B cell (primary cell): ENCODE measurements around the gene KIF18A. TPM values are rescaled to one million over a fixed set of nuclear protein-coding genes. Genes with fewer than 3 reads are reported as not detected.
"Not testable (repeated sequence)": the region's sequence is repeated elsewhere in the genome, so short reads cannot be mapped to it uniquely, and the experiment has no call there.

Source experiments
- ATAC-seq: fragments of 200-7000 bp; cut with Tn5 transposase; one replicate; pipeline ENCODE4 v1.10.0; 2021; ENCODE audit warnings: low read depth, mild to moderate bottlenecking, moderate number of reproducible peaks, moderate library complexity
- CTCF ChIA-PET: fragments of 350-600 bp; sonication (Branson Sonifier 250); formaldehyde crosslinking; loops from one replicate; lab custom pipeline; 2021; ENCODE audit warnings: antibody characterized with exemption, inconsistent platforms; lab: Charles Lee
- POLR2A ChIA-PET: fragments of 350-600 bp; sonication (Branson Sonifier 250); formaldehyde crosslinking; loops from one replicate; lab custom pipeline; 2021; ENCODE audit warnings: antibody characterized with exemption; lab: Charles Lee
- DNase-seq: peaks from one replicate; pipeline ENCODE4 v3.0.0; 2013
- H2AFZ ChIP-seq: 2 replicates; pipeline ENCODE4 v1.6.1; 2012; ENCODE audit warnings: mild to moderate bottlenecking, low read depth, low read length; ENCODE audit not compliant: insufficient read depth, poor library complexity, severe bottlenecking
- H3K27ac ChIP-seq, 2 donors: 1 replicate in 1 of 2; 2 replicates in 1 of 2; pipeline ENCODE4 v1.5.1; 2012 to 2013; ENCODE audit warnings: low read length in 2 of 2, mild to moderate bottlenecking in 2 of 2, moderate library complexity in 1 of 2
- H3K27me3 ChIP-seq, 4 experiments: fragments of 200-600 bp in 1 of 4; sonication (generic) in 1 of 4; replicated peaks in 1 of 4; 1 replicate in 2 of 4; 2 replicates in 2 of 4; pipeline versions ENCODE4 v1.6.1 to v1.7.0; 2013 to 2016; ENCODE audit warnings: low read length in 3 of 4, mild to moderate bottlenecking in 2 of 4, mixed read lengths in 1 of 4, moderate library complexity in 1 of 4; ENCODE audit not compliant: insufficient read depth in 4 of 4, control insufficient read depth in 3 of 4; ENCODE audit errors: control extremely low read depth in 1 of 4
- H3K36me3 ChIP-seq, 2 experiments: replicated peaks in 1 of 2; 1 replicate in 1 of 2; 2 replicates in 1 of 2; pipeline versions ENCODE4 v1.6.1 to v1.7.1; 2013; ENCODE audit warnings: low read length in 1 of 2; ENCODE audit not compliant: insufficient read depth in 2 of 2, control insufficient read depth in 1 of 2; ENCODE audit errors: control extremely low read depth in 1 of 2, extremely low read depth in 1 of 2
- H3K4me1 ChIP-seq, 2 donors: fragments of 200-600 bp in 1 of 2; sonication (generic) in 1 of 2; 1 replicate in 1 of 2; 2 replicates in 1 of 2; pipeline versions ENCODE4 v1.5.1 to v1.6.1; 2013 to 2017; ENCODE audit warnings: low read length in 2 of 2; ENCODE audit not compliant: control insufficient read depth in 2 of 2, insufficient read depth in 2 of 2
- H3K4me2 ChIP-seq: replicated peaks from 2 replicates; pipeline ENCODE3; 2012; ENCODE audit warnings: mild to moderate bottlenecking, low read depth, low read length; ENCODE audit not compliant: poor library complexity, severe bottlenecking
- H3K4me3 ChIP-seq, 5 experiments: fragments of 200-600 bp in 1 of 5; sonication (generic) in 1 of 5; 1 replicate in 3 of 5; 2 replicates in 2 of 5; pipeline versions ENCODE4 v1.5.1 to v1.7.0; 2011 to 2016; ENCODE audit warnings: low read length in 4 of 5, mild to moderate bottlenecking in 4 of 5, low read depth in 2 of 5, control low read depth in 1 of 5, moderate library complexity in 1 of 5; ENCODE audit not compliant: insufficient read depth in 1 of 5; ENCODE audit errors: control extremely low read depth in 1 of 5, extremely low read depth in 1 of 5
- H3K79me2 ChIP-seq: fragments of 200-600 bp; sonication (generic); one replicate; pipeline ENCODE4 v1.6.0; 2016; ENCODE audit warnings: low read length; ENCODE audit not compliant: control insufficient read depth, insufficient read depth
- H3K9ac ChIP-seq: fragments of 200-600 bp; sonication (generic); 2 replicates; pipeline ENCODE4 v1.6.1; 2017; ENCODE audit warnings: mild to moderate bottlenecking, low read length, moderate library complexity
- H3K9me3 ChIP-seq, 3 donors: one replicate each; pipeline versions ENCODE4 v1.6.1 to v1.7.1; 2013; ENCODE audit warnings: low read length in 2 of 3; ENCODE audit not compliant: control insufficient read depth in 2 of 3, insufficient read depth in 1 of 3; ENCODE audit errors: control extremely low read depth in 1 of 3
- H4K20me1 ChIP-seq: 2 replicates; pipeline ENCODE4 v1.6.0; 2012; ENCODE audit warnings: mild to moderate bottlenecking, low read length; ENCODE audit not compliant: insufficient read depth, control insufficient read depth, poor library complexity, severe bottlenecking
- H3K27ac Mint-ChIP-seq: one replicate; pipeline ENCODE4 v1.8.0; 2021; ENCODE audit warnings: mixed read lengths
- H3K27me3 Mint-ChIP-seq: one replicate; pipeline ENCODE4 v1.8.0; 2021; ENCODE audit warnings: mixed read lengths
- H3K4me1 Mint-ChIP-seq: one replicate; pipeline ENCODE4 v1.8.0; 2021; ENCODE audit warnings: mixed read lengths
- H3K4me3 Mint-ChIP-seq: one replicate; pipeline ENCODE4 v1.8.0; 2021; ENCODE audit warnings: mixed read lengths
- H3K9me3 Mint-ChIP-seq: one replicate; pipeline ENCODE4 v1.8.0; 2022; ENCODE audit warnings: mixed read lengths; ENCODE audit not compliant: insufficient read depth
- CTCF ChIP-seq: fragments of 200-600 bp; IDR thresholded peaks from one replicate; pipeline ENCODE4 v1.8.0; 2022; ENCODE audit warnings: antibody characterized with exemption, mild to moderate bottlenecking
- EZH2 ChIP-seq: IDR thresholded peaks from 2 replicates; pipeline ENCODE4 v1.6.1; 2012; ENCODE audit warnings: borderline replicate concordance, low read depth, mild to moderate bottlenecking, moderate library complexity, low read length; ENCODE audit not compliant: insufficient read depth, poor library complexity, severe bottlenecking
- WGBS: methylation state at CpG from one replicate; pipeline ENCODE4 v1.1.5; 2013; ENCODE audit warnings: missing lambda C conversion rate; ENCODE audit not compliant: insufficient coverage; 5-methylcytosine and 5-hydroxymethylcytosine counted together
- intact Hi-C: fragments of 100-400 bp; cut with micrococcal nuclease; formaldehyde crosslinking; loops from one replicate; pipeline ENCODE4 v1.10.0; 2022
- polyA plus RNA-seq: library from polyadenylated mRNA; depleted of rRNA; stranded (reverse); fragments of >200 nt; gene quantifications from 2 replicates; pipeline ENCODE4 v1.2.3, GENCODE V29; 2012
- total RNA-seq, 2 donors: library from RNA; stranded (reverse); fragments of 120-200 nt in 1 of 2; gene quantifications; 1 replicate in 1 of 2; 2 replicates in 1 of 2; pipeline versions ENCODE4 v1.2.3 to v1.2.4, GENCODE V29; 2013 to 2022

Gene KIF18A
- total and polyA plus RNA-seq, 2 donors (not counting 1 experiment from before 2014, with no cell fraction given), result 0.84 to 4.1 TPM

GRCh38 chr11:28087192-28087591 is 20.8 kb downstream of the KIF18A start:
- H3K27me3 ChIP-seq, H3K27ac Mint-ChIP-seq, H3K9me3 Mint-ChIP-seq, H3K4me3 Mint-ChIP-seq, H4K20me1 ChIP-seq, H3K9me3 ChIP-seq, POLR2A ChIA-PET, H3K36me3 ChIP-seq, H3K4me3 ChIP-seq, H3K4me1 ChIP-seq, DNase-seq, H2AFZ ChIP-seq, H3K4me2 ChIP-seq, CTCF ChIA-PET, ATAC-seq, intact Hi-C loops, H3K27me3 Mint-ChIP-seq, H3K27ac ChIP-seq, H3K79me2 ChIP-seq, H3K4me1 Mint-ChIP-seq, H3K9ac ChIP-seq: not testable (repeated sequence)
- WGBS, result no CpG with 5 or more reads among the region's 1 CpG

GRCh38 chr11:28086569-28086968 is 21.4 kb downstream of the KIF18A start:
- ChIA-PET CTCF (no interaction called here), POLR2A (no interaction called here)
- H3K27me3 Mint-ChIP-seq, result no peaks in the 10 kb centered on the region
- Histone ChIP-seq H3K27me3 (no peaks in the 10 kb centered on the region), H3K4me3 (no peak overlapping the region), H2AFZ (no peak overlapping the region), H3K27ac (no peak overlapping the region), H3K9ac (no peak overlapping the region), H3K4me2 (no peak overlapping the region), H3K4me1 (no peaks in the 10 kb centered on the region), H4K20me1 (no peaks in the 10 kb centered on the region), H3K9me3 (no peaks in the 10 kb centered on the region), H3K36me3 (peaks cover 0 to 1% of the 10 kb centered on the region in 2 experiments), H3K79me2 (no peaks in the 10 kb centered on the region)
- intact Hi-C loops, result no loop called here
- H3K27ac Mint-ChIP-seq, result no peak overlapping the region
- ATAC-seq, result no peak
- no peaks in the 10 kb centered on the region for H3K4me1 Mint-ChIP-seq
- no peak for DNase-seq
- H3K9me3 Mint-ChIP-seq, result no peaks in the 10 kb centered on the region
- TF ChIP-seq CTCF (no peak), EZH2 (no peak)
- H3K4me3 Mint-ChIP-seq, result no peak overlapping the region
- WGBS, result no CpG with 5 or more reads among the region's 1 CpG
